NB4 (cell line): ENCODE data around the gene STAU1.

Experiments used
- DNase-seq: peaks from one replicate; pipeline ENCODE4 v3.0.0; 2010; ENCODE audit warnings: low read depth
- H3K4me3 ChIP-seq: one replicate; pipeline ENCODE4 v1.5.1; 2011; ENCODE audit warnings: mild to moderate bottlenecking, low read depth, low read length, moderate library complexity
- MYC ChIP-seq: IDR thresholded peaks from 2 replicates; pipeline ENCODE4 v1.6.1; 2011; ENCODE audit warnings: low read depth, low read length
- POLR2A ChIP-seq: IDR thresholded peaks from 2 replicates; pipeline ENCODE4 v1.6.1; 2011; ENCODE audit warnings: mild to moderate bottlenecking; ENCODE audit not compliant: insufficient read length; ENCODE audit errors: extremely low read depth
- TF ChIP-seq, protein P1 (sequence below): IDR thresholded peaks from 2 replicates; pipeline ENCODE4 v1.6.1; 2011; ENCODE audit warnings: low read depth, low read length
- TF ChIP-seq, protein P2 (sequence below): IDR thresholded peaks from one replicate; pipeline ENCODE4 v1.5.1; 2012; ENCODE audit warnings: low read depth, low read length

The STAU1 gene

DNA sequence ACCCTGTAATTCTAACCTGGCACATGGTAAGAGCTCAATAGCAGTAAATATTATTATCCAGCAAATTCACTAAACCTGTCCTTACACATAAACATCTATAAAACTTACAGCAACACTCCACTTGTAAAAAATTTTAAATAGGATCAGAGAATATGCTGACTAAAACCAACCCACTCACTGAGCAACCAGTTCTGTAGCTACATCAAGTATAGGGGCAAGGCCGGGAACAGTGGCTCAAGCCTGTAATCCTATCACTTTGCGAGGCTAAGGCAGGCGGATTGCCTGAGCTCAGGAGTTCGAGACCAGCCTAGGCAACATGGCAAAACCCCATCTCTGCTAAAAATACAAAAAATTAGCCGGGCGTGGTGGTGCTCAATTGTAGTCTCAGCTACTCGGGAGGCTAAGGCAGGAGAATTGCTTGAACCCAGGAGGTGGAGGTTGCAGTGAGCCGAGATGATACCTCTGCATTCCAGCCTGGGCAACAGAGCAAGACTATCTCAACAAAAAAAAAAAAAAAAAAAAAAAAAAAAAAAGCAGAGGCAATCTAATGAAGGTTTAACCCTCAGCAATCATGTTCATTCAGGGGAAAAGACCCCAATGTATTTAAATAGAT, 6.8 kb downstream of the STAU1 start:
- TF ChIP-seq MYC: no peak
- TF ChIP-seq, protein P1, sequence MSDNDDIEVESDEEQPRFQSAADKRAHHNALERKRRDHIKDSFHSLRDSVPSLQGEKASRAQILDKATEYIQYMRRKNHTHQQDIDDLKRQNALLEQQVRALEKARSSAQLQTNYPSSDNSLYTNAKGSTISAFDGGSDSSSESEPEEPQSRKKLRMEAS: no peak
- TF ChIP-seq, protein P2, sequence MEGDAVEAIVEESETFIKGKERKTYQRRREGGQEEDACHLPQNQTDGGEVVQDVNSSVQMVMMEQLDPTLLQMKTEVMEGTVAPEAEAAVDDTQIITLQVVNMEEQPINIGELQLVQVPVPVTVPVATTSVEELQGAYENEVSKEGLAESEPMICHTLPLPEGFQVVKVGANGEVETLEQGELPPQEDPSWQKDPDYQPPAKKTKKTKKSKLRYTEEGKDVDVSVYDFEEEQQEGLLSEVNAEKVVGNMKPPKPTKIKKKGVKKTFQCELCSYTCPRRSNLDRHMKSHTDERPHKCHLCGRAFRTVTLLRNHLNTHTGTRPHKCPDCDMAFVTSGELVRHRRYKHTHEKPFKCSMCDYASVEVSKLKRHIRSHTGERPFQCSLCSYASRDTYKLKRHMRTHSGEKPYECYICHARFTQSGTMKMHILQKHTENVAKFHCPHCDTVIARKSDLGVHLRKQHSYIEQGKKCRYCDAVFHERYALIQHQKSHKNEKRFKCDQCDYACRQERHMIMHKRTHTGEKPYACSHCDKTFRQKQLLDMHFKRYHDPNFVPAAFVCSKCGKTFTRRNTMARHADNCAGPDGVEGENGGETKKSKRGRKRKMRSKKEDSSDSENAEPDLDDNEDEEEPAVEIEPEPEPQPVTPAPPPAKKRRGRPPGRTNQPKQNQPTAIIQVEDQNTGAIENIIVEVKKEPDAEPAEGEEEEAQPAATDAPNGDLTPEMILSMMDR: no peak
- TF ChIP-seq POLR2A: no peak
- no peak for DNase-seq
- no peak overlapping the region for H3K4me3 ChIP-seq

DNA sequence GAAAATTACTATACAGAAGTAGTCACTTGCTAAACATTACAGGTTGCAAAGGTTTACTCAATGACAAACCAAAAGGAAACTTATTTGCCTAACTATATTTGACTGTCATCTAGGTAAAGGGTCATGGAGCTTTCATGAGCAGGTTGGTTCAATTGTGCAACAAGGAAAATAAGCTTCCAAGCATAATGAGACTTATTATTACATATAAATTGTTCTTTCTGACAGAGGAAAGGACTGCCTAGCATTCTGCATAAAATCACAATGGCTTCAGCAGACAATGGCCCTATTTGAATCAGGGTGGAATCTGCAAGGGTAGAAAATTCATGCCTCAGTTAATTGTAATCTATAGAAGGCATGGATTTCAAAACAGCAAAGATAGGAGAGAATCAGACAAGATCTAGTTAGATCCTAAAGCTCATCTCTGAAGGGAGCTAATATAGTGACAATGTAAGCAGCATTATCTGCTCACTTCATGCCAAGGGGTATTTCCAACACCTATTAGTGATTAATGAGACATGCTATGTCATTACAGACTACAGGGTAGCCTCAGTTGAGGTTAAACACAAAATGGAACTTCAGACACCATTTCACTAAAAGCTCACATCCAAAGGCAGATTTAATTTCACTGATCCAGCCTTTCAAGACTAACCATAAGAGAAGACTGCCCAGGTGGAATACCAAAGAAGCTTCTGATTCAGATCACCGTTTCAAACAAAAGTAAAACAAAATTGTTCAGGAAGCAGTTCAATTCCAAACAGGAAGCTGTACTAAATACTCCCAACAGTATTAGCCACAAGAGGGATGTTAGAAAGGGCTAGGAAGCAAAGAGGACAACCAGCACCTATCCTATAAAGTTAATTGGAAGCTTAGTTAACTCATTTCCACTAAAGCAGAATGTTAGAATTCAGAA, 8.5 kb downstream of the STAU1 start:
- H3K4me3 ChIP-seq: no peak overlapping the region
- TF ChIP-seq, protein P1: no peak
- TF ChIP-seq, protein P2: no peak
- TF ChIP-seq POLR2A (no peak), MYC (no peak)
- DNase-seq: no peak

DNA sequence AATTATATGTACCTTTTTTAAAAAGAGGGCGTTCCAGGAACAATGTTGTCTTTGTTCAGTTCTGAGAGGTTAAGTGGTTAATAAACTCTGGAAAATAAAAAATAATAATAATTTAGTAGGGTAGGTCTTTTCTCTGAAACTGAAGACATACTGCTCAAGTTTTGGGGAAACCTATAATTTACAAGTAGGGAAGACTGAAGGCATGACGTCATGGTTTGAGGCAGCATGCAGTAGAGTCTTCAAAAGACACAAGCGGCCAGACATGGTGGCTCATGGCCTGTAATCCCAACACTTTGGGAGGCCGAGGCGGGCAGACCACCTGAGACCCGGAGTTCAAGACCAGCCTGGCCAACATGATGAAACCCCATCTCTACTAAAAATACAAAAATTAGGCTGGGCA, 14.0 kb downstream of the STAU1 start:
- no peak for DNase-seq
- TF ChIP-seq MYC (no peak), POLR2A (no peak)
- TF ChIP-seq, protein P2: no peak
- TF ChIP-seq, protein P1: no peak

DNA sequence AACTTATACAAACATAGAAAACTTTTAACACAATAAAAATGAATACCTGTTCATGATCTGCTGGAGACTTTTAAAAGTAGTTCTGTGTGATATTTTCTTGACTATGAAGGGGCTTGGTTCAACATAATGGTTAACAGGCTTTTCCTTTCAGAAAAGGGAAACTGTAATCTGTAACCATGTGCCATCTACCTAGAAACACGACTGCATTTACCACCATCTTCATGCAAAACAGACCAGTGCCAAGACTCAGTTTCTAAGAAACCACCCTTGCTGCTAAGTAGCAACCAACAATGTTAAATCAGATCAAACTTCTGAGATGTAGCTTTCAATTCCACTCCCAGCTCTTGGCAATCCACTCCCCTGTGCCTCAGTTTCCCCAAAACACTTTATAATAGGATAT, 15.7 kb downstream of the STAU1 start:
- TF ChIP-seq, protein P2: no peak
- TF ChIP-seq, protein P1: no peak
- TF ChIP-seq POLR2A: no peak
- TF ChIP-seq MYC: no peak
- DNase-seq: no peak
- no peak overlapping the region for H3K4me3 ChIP-seq

More for the DNA sequence above, 14.0 kb downstream of the STAU1 start:
- H3K4me3 ChIP-seq: no peak overlapping the region

DNA sequence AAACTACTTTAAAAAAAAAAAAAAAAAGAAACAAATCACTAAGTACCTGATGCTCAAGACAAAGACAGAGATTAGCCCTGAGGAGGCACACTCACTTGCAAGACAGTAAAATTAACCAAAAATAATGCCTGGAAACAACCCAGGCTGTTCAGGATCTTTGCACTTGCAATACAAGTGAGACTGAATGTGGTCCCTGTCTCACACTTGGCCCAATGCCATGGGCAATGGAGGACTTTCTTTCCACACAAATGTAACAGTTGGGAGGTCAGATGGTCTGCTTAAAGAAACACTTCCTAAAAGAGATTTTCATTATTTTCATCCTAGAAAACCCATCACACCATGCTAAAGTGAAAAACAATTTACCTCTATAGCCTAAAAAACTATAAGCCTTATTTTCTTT, 16.2 kb downstream of the STAU1 start:
- TF ChIP-seq, protein P2: no peak
- TF ChIP-seq MYC: no peak
- TF ChIP-seq, protein P1: no peak
- TF ChIP-seq POLR2A: no peak
- no peak overlapping the region for H3K4me3 ChIP-seq
- DNase-seq: no peak
